IPS DF 6.9 (cell line): Measurements from ENCODE around the gene FNBP1L.

Experiments used
- DNase-seq: peaks from one replicate; pipeline ENCODE4 v3.0.0-alpha.2; 2013; ENCODE audit warnings: low read depth, low spot score
- H3K27ac ChIP-seq: one replicate; pipeline ENCODE4 v1.5.1; 2013; ENCODE audit warnings: low read length, control low read depth
- H3K27me3 ChIP-seq: 2 replicates; pipeline ENCODE4 v1.6.1; 2013; ENCODE audit warnings: mild to moderate bottlenecking, low read length; ENCODE audit not compliant: control insufficient read depth, insufficient read depth
- H3K36me3 ChIP-seq: 2 replicates; pipeline ENCODE4 v1.6.1; 2013; ENCODE audit warnings: low read length; ENCODE audit not compliant: control insufficient read depth, insufficient read depth
- H3K4me1 ChIP-seq: 2 replicates; pipeline ENCODE4 v1.6.1; 2013; ENCODE audit warnings: low read length; ENCODE audit not compliant: control insufficient read depth, insufficient read depth
- H3K4me3 ChIP-seq: 2 replicates; pipeline ENCODE4 v1.5.1; 2013; ENCODE audit warnings: mild to moderate bottlenecking, low read length
- H3K9me3 ChIP-seq: 2 replicates; pipeline ENCODE4 v1.6.1; 2013; ENCODE audit warnings: low read length, inconsistent platforms; ENCODE audit not compliant: control insufficient read depth, insufficient read depth
- WGBS: extraction: QIAGEN DNeasy Blood & Tissue Kit; methylation state at CpG from one replicate; pipeline ENCODE4 v1.1.7; 2013; ENCODE audit warnings: mixed read lengths, missing lambda C conversion rate; ENCODE audit not compliant: insufficient read length, insufficient coverage; 5-methylcytosine and 5-hydroxymethylcytosine counted together

The FNBP1L gene

GRCh38 chr1:93427656-93428055, 20.3 kb upstream of the FNBP1L start:
- Histone ChIP-seq H3K27ac (no peak overlapping the region), H3K9me3 (peaks cover 3% of the 10 kb centered on the region; the same call in 1 of the 2 replicates)
- no CpG with 5 or more reads among the region's 3 CpGs for WGBS

GRCh38 chr1:93433407-93433961, 14.4 kb upstream of the FNBP1L start:
- Histone ChIP-seq H3K9me3 (peaks cover 2% of the 10 kb centered on the region; the same call in 1 of the 2 replicates), H3K36me3 (no peaks in the 10 kb centered on the region), H3K27me3 (no peaks in the 10 kb centered on the region), H3K4me3 (no peak overlapping the region), H3K27ac (no peak overlapping the region), H3K4me1 (no peaks in the 10 kb centered on the region)
- no peak for DNase-seq
- WGBS, result no CpG with 5 or more reads among the region's 5 CpGs

More at GRCh38 chr1:93427656-93428055, 20.3 kb upstream of the FNBP1L start:
- H3K36me3 ChIP-seq, result no peaks in the 10 kb centered on the region; the same call in 1 of the 2 replicates
- H3K4me3 ChIP-seq, result no peak overlapping the region
- H3K27me3 ChIP-seq, result no peaks in the 10 kb centered on the region
- H3K4me1 ChIP-seq, result no peaks in the 10 kb centered on the region
- no peak for DNase-seq

DNA sequence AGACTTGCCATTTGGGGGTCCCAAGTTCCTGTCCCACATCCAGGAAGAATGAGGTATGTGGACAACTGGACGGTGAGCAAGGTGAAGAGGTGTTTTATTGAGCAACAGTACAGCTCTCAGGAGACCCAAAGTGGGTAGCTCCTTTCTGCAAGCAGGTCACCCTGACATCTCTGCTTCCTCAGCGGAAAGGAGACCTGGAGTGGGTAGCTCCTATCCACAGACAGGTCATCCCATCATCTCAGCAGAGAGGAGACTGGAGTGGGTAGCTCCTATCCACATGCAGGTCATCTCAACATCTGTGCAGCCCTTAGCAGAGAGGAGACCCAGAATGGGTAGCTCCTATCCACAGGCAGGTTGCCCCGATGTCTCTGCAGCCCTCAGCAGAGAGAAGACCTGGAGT, 13.8 kb upstream of the FNBP1L start:
- Histone ChIP-seq H3K27ac (no peak overlapping the region), H3K9me3 (peaks cover 2% of the 10 kb centered on the region; the same call in 1 of the 2 replicates), H3K27me3 (no peaks in the 10 kb centered on the region), H3K36me3 (no peaks in the 10 kb centered on the region), H3K4me1 (no peaks in the 10 kb centered on the region), H3K4me3 (no peak overlapping the region)
- WGBS, result no CpG with 5 or more reads among the region's 3 CpGs
- DNase-seq, result no peak

DNA sequence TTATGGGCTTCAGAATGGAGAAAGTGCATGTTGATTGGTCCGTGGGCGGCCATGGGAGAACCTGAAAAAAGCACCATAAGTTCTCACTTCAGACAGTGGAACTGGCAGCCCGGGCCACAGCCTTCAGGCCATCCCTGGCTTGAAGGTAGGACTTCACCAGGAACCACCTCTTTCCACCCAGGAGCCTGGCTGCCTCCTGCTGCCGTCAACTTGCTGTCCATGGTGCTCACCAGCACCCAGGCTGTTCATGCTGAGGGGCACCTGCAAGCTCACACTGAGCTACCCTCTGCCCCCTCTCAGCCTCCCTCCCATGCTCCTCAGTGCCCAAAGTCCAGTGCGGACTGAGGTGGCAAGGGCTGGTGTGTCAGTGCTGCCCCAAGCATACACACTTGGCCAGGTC, 12.9 kb upstream of the FNBP1L start:
- Histone ChIP-seq H3K4me3 (no peak overlapping the region), H3K27me3 (no peaks in the 10 kb centered on the region), H3K36me3 (no peaks in the 10 kb centered on the region), H3K9me3 (peaks cover 2% of the 10 kb centered on the region; the same call in 1 of the 2 replicates), H3K27ac (no peak overlapping the region), H3K4me1 (no peaks in the 10 kb centered on the region)
- no peak for DNase-seq
- WGBS, result no CpG with 5 or more reads among the region's 5 CpGs

DNA sequence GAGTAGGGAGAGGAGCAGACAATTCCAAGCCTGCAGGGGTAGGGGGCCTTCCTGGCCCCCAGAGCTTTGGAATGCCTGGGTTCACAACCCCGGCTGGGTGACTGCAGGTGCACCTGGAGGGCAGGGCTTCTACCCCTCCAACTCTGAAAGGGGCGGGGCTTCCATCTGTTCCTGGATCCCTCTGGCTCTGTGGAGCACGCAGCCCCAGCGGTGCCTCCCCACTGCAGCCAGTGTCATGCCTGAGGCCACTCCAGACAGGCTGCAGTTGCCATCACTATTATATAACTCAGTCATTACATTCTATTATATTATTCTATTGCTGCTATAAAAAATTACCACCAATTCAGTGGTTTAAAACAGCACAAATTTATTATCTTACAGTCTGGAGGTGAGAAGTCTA, 12.5 kb upstream of the FNBP1L start:
- Histone ChIP-seq H3K4me1 (no peaks in the 10 kb centered on the region), H3K4me3 (no peak overlapping the region), H3K9me3 (peaks cover 2% of the 10 kb centered on the region; the same call in 1 of the 2 replicates), H3K27me3 (no peaks in the 10 kb centered on the region), H3K36me3 (no peaks in the 10 kb centered on the region), H3K27ac (no peak overlapping the region)
- WGBS, result no CpG with 5 or more reads among the region's 4 CpGs
- DNase-seq, result no peak

DNA sequence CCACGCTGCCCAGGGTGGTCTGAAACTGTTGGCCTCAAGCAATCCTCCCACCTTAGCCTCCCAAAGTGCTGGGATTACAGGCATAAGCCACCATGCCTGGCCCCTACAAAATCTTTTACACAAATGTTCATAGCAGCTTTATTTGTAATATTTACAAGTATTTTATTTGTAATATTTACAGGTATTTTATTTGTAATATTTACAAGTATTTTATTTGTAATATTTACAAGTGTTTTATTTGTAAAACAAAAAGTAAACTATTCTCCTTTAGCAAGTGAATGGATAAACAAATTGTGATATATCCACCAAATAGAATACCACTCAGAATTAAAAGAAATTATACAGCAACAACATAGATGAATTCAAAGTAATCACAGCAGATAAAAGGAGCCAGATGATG, 11.4 kb upstream of the FNBP1L start:
- Histone ChIP-seq H3K9me3 (peaks cover 2% of the 10 kb centered on the region; the same call in 1 of the 2 replicates), H3K27me3 (no peaks in the 10 kb centered on the region), H3K27ac (no peak overlapping the region), H3K36me3 (no peaks in the 10 kb centered on the region), H3K4me1 (no peaks in the 10 kb centered on the region), H3K4me3 (no peak overlapping the region)
- no CpG with 5 or more reads among the region's 1 CpG for WGBS
- DNase-seq, result no peak

DNA sequence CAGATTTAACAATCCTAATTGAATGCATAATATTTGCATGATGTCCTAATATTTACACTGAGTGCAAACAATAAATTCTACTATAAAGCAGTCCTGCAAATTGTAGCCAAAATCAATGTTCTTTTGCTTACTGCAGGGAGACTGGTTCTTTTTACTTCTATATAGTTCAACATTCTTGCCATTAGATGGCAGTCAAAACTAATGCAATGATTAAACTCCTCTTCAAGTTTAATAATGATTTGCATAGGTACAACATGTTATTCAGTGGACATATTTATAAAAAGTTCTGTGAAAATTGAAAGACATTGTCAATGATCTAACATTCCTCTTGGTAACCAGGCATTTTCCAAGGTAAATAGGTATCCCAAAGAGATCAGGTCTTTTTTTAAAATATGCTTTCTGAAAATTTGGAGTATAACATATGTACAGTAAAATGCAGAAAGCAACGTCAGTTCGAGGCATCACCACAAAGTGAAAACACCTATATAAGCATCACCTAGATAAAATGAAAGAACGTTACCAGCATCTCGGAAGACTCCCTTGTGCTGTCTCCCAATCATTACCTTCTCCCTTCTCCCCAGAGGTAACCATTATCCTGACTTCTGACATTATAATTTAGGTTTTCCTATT, 9.8 kb upstream of the FNBP1L start:
- no peak overlapping the region for H3K4me3 ChIP-seq
- H3K27me3 ChIP-seq, result no peaks in the 10 kb centered on the region
- DNase-seq, result no peak
- peaks cover 2% of the 10 kb centered on the region; the same call in 1 of the 2 replicates for H3K9me3 ChIP-seq
- H3K27ac ChIP-seq, result no peak overlapping the region
- WGBS, result no CpG with 5 or more reads among the region's 4 CpGs
- H3K36me3 ChIP-seq, result no peaks in the 10 kb centered on the region
- no peaks in the 10 kb centered on the region for H3K4me1 ChIP-seq

- H3K4me3 ChIP-seq, result no peak overlapping the region
- no CpG with 5 or more reads among the region's 3 CpGs for WGBS
- H3K9me3 ChIP-seq, result peaks cover 2% of the 10 kb centered on the region; the same call in 1 of the 2 replicates
- no peaks in the 10 kb centered on the region for H3K36me3 ChIP-seq
- no peaks in the 10 kb centered on the region for H3K27me3 ChIP-seq
- no peak overlapping the region for H3K27ac ChIP-seq
- DNase-seq, result no peak
- H3K4me1 ChIP-seq, result no peaks in the 10 kb centered on the region
Observed at GRCh38 chr1:93438716-93439115, 9.2 kb upstream of the FNBP1L start.

GRCh38 chr1:93440272-93440671, 7.6 kb upstream of the FNBP1L start:
- Histone ChIP-seq H3K9me3 (no peaks in the 10 kb centered on the region), H3K4me3 (no peak overlapping the region), H3K4me1 (no peaks in the 10 kb centered on the region), H3K36me3 (no peaks in the 10 kb centered on the region), H3K27ac (no peak overlapping the region), H3K27me3 (no peaks in the 10 kb centered on the region)
- WGBS, result no CpG with 5 or more reads among the region's 4 CpGs
- DNase-seq, result no peak

DNA sequence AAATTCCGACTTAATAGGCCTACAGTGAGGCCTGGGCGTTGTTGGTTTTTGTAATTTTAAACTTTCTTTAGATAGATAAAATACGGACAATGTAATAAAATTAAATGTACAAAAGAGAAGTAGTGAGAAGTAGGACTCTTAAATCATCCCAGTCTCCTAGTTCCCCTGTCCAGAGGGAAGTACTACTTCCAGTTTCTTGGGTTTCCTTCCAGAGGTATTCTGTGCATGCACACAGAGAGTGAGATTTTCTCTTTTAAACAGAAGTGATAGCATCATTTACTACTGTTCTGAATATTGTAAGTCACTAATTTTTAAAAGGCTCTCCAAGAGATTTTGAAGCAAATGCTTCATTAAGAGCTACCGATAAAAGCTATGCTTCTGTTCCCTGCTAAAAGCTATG, 7.2 kb upstream of the FNBP1L start:
- no peak overlapping the region for H3K4me3 ChIP-seq
- H3K27me3 ChIP-seq, result no peaks in the 10 kb centered on the region
- DNase-seq, result no peak
- no peaks in the 10 kb centered on the region for H3K9me3 ChIP-seq
- WGBS, result no CpG with 5 or more reads among the region's 4 CpGs
- H3K36me3 ChIP-seq, result no peaks in the 10 kb centered on the region
- no peak overlapping the region for H3K27ac ChIP-seq
- H3K4me1 ChIP-seq, result no peaks in the 10 kb centered on the region

- no peaks in the 10 kb centered on the region for H3K4me1 ChIP-seq
- DNase-seq, result no peak
- H3K27me3 ChIP-seq, result no peaks in the 10 kb centered on the region
- H3K9me3 ChIP-seq, result no peaks in the 10 kb centered on the region
- no peak overlapping the region for H3K4me3 ChIP-seq
- H3K27ac ChIP-seq, result no peak overlapping the region
- no peaks in the 10 kb centered on the region for H3K36me3 ChIP-seq
Observed at GRCh38 chr1:93441589-93441988, 6.3 kb upstream of the FNBP1L start.
